ENCODE measurements around the gene INPP5D. TPM values are rescaled to one million over a fixed set of nuclear protein-coding genes. Genes with fewer than 3 reads are reported as not detected.

The INPP5D gene
- total and polyA plus RNA-seq, 2 of the 13 experiments (the other 11 are each of a cell fraction or from before 2014, with no cell fraction given) = 16.7 to 18.0 TPM

DNA sequence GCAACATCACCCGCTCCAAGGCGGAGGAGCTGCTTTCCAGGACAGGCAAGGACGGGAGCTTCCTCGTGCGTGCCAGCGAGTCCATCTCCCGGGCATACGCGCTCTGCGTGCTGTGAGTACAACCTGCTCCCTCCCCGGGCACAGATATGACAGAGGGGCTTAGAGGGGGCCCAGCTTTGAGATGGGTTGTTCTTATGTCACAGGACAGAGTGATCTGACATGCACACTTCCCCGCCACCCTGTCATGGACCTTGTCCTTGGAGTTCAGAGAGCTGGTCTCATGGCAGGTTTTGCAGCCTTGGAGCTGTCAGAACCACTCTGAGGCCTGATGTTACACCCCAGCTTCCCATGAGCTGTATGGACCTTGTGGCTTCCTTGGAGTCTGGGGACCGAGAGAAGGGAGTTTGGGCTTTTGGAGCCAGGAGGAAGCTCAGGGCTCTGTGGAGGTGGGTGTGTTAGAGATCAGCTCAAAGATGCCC lies 398 bp downstream of the INPP5D start (continued):
- TF ChIP-seq, protein P1, sequence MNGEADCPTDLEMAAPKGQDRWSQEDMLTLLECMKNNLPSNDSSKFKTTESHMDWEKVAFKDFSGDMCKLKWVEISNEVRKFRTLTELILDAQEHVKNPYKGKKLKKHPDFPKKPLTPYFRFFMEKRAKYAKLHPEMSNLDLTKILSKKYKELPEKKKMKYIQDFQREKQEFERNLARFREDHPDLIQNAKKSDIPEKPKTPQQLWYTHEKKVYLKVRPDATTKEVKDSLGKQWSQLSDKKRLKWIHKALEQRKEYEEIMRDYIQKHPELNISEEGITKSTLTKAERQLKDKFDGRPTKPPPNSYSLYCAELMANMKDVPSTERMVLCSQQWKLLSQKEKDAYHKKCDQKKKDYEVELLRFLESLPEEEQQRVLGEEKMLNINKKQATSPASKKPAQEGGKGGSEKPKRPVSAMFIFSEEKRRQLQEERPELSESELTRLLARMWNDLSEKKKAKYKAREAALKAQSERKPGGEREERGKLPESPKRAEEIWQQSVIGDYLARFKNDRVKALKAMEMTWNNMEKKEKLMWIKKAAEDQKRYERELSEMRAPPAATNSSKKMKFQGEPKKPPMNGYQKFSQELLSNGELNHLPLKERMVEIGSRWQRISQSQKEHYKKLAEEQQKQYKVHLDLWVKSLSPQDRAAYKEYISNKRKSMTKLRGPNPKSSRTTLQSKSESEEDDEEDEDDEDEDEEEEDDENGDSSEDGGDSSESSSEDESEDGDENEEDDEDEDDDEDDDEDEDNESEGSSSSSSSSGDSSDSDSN (CRISPR knock-in tag; IDR thresholded peaks at IDR 0.05) = peak; percentile 8; the same call in 1 of the 2 replicates
- TF ChIP-seq ZNF607 (CRISPR knock-in tag; IDR thresholded peaks at IDR 0.05; ENCODE audit: borderline replicate concordance) = no peak
- TF ChIP-seq, protein P2, sequence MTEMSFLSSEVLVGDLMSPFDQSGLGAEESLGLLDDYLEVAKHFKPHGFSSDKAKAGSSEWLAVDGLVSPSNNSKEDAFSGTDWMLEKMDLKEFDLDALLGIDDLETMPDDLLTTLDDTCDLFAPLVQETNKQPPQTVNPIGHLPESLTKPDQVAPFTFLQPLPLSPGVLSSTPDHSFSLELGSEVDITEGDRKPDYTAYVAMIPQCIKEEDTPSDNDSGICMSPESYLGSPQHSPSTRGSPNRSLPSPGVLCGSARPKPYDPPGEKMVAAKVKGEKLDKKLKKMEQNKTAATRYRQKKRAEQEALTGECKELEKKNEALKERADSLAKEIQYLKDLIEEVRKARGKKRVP (CRISPR knock-in tag; IDR thresholded peaks at IDR 0.05) = 0 out of 4 replicates have a peak, but pooled peaks of 1 of the 2 experiments have one; percentile 18
- TF ChIP-seq, protein P3, sequence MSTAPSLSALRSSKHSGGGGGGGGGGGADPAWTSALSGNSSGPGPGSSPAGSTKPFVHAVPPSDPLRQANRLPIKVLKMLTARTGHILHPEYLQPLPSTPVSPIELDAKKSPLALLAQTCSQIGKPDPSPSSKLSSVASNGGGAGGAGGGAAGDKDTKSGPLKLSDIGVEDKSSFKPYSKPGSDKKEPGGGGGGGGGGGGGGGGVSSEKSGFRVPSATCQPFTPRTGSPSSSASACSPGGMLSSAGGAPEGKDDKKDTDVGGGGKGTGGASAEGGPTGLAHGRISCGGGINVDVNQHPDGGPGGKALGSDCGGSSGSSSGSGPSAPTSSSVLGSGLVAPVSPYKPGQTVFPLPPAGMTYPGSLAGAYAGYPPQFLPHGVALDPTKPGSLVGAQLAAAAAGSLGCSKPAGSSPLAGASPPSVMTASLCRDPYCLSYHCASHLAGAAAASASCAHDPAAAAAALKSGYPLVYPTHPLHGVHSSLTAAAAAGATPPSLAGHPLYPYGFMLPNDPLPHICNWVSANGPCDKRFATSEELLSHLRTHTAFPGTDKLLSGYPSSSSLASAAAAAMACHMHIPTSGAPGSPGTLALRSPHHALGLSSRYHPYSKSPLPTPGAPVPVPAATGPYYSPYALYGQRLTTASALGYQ (CRISPR knock-in tag; IDR thresholded peaks at IDR 0.05) = no peak
- no peak for TF ChIP-seq KDM1A (CRISPR knock-in tag; IDR thresholded peaks at IDR 0.05)
- TF ChIP-seq ZNF33A (CRISPR knock-in tag; IDR thresholded peaks at IDR 0.05; ENCODE audit: borderline replicate concordance) = no peak
- TF ChIP-seq, protein P4, sequence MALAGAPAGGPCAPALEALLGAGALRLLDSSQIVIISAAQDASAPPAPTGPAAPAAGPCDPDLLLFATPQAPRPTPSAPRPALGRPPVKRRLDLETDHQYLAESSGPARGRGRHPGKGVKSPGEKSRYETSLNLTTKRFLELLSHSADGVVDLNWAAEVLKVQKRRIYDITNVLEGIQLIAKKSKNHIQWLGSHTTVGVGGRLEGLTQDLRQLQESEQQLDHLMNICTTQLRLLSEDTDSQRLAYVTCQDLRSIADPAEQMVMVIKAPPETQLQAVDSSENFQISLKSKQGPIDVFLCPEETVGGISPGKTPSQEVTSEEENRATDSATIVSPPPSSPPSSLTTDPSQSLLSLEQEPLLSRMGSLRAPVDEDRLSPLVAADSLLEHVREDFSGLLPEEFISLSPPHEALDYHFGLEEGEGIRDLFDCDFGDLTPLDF (CRISPR knock-in tag; IDR thresholded peaks at IDR 0.05) = no peak
- TF ChIP-seq, protein P5, sequence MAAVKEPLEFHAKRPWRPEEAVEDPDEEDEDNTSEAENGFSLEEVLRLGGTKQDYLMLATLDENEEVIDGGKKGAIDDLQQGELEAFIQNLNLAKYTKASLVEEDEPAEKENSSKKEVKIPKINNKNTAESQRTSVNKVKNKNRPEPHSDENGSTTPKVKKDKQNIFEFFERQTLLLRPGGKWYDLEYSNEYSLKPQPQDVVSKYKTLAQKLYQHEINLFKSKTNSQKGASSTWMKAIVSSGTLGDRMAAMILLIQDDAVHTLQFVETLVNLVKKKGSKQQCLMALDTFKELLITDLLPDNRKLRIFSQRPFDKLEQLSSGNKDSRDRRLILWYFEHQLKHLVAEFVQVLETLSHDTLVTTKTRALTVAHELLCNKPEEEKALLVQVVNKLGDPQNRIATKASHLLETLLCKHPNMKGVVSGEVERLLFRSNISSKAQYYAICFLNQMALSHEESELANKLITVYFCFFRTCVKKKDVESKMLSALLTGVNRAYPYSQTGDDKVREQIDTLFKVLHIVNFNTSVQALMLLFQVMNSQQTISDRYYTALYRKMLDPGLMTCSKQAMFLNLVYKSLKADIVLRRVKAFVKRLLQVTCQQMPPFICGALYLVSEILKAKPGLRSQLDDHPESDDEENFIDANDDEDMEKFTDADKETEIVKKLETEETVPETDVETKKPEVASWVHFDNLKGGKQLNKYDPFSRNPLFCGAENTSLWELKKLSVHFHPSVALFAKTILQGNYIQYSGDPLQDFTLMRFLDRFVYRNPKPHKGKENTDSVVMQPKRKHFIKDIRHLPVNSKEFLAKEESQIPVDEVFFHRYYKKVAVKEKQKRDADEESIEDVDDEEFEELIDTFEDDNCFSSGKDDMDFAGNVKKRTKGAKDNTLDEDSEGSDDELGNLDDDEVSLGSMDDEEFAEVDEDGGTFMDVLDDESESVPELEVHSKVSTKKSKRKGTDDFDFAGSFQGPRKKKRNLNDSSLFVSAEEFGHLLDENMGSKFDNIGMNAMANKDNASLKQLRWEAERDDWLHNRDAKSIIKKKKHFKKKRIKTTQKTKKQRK (IDR thresholded peaks at IDR 0.05; ENCODE audit: low read length) = no peak
- no peak for TF ChIP-seq YEATS2 (CRISPR knock-in tag; IDR thresholded peaks at IDR 0.05; ENCODE audit: borderline replicate concordance)
- 0 out of 2 replicates have a peak, but pooled peaks have one; percentile 8 for TF ChIP-seq ZMYM4 (CRISPR knock-in tag; IDR thresholded peaks at IDR 0.05)
- no peak; the same call in 1 of the 2 replicates for TF ChIP-seq KDM2A (CRISPR knock-in tag; IDR thresholded peaks at IDR 0.05; ENCODE audit: borderline replicate concordance, low read depth)
- TF ChIP-seq ZBTB21 (CRISPR knock-in tag; IDR thresholded peaks at IDR 0.05) = no peak
- TF ChIP-seq, protein P6, sequence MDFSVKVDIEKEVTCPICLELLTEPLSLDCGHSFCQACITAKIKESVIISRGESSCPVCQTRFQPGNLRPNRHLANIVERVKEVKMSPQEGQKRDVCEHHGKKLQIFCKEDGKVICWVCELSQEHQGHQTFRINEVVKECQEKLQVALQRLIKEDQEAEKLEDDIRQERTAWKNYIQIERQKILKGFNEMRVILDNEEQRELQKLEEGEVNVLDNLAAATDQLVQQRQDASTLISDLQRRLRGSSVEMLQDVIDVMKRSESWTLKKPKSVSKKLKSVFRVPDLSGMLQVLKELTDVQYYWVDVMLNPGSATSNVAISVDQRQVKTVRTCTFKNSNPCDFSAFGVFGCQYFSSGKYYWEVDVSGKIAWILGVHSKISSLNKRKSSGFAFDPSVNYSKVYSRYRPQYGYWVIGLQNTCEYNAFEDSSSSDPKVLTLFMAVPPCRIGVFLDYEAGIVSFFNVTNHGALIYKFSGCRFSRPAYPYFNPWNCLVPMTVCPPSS (IDR thresholded peaks at IDR 0.05) = no peak
- TF ChIP-seq YEATS4 (CRISPR knock-in tag; IDR thresholded peaks at IDR 0.05; ENCODE audit: borderline replicate concordance) = peak; percentile 43; the same call in 1 of the 2 replicates
- no peak for TF ChIP-seq TCF12 (IDR thresholded peaks at IDR 0.05)
- TF ChIP-seq TCF12 (CRISPR knock-in tag; IDR thresholded peaks at IDR 0.05) = no peak
